SK-MEL-5 (cell line): ENCODE data around the gene COTL1. TPM values are rescaled to one million over a fixed set of nuclear protein-coding genes. Genes with fewer than 3 reads are reported as not detected.

Source experiments
- total RNA-seq: library from RNA; depleted of rRNA; stranded (reverse); fragments of >200 nt; shearing (Covaris generic); gene quantifications from 2 replicates; pipeline ENCODE4 v1.2.3, GENCODE V29; 2014; rRNA removed

Gene COTL1
- total RNA-seq, 1 experiment from 2014 or later: 159 TPM

Other genes starting within 250 kb of the COTL1 start
- 0.29 TPM in 1 of 2 replicates, not detected in the other for gene ATP2C2, start 249.5 kb downstream of the COTL1 start, total RNA-seq
- 4.4 and 6.7 TPM in 2 replicates for gene MEAK7, start 113.4 kb downstream of the COTL1 start, total RNA-seq
- 28.9 and 35.5 TPM in 2 replicates for gene KLHL36, start 30.4 kb upstream of the COTL1 start, total RNA-seq
- gene USP10, start 81.9 kb upstream of the COTL1 start, total RNA-seq: 41.1 and 46.8 TPM in 2 replicates
- 0.40 TPM in 2 replicates for gene CRISPLD2, start 201.9 kb upstream of the COTL1 start, total RNA-seq